Measurements from ENCODE around the gene ACP1. TPM values are rescaled to one million over a fixed set of nuclear protein-coding genes. Genes with fewer than 3 reads are reported as not detected.

ACP1 gene
- total RNA-seq, 1 donor from 2014 or later = 133 TPM

- Mint-ChIP-seq H3K4me1 (peaks cover 4% of the 10 kb centered on the region), H3K27ac (ENCODE audit: unreplicated experiment) (no peak overlapping the region), H3K4me3 (no peak overlapping the region), H3K9me3 (no peaks in the 10 kb centered on the region), H3K36me3 (ENCODE audit: low read depth) (peaks cover 10% of the 10 kb centered on the region), H3K27me3 (ENCODE audit: low read depth) (no peaks in the 10 kb centered on the region)
- DNase-seq (ENCODE audit: low read depth, low spot score) = no peak
- TF ChIP-seq CTCF (conservative IDR thresholded peaks at IDR 0.05) = no peak
These were observed 36.0 kb upstream of the ACP1 start for GRCh38 chr2:228518-229278.

- Mint-ChIP-seq H3K9me3 (no peaks in the 10 kb centered on the region), H3K27me3 (ENCODE audit: low read depth) (no peaks in the 10 kb centered on the region), H3K4me1 (peaks cover 4% of the 10 kb centered on the region), H3K36me3 (ENCODE audit: low read depth) (peaks cover 12% of the 10 kb centered on the region), H3K27ac (ENCODE audit: unreplicated experiment) (no peak overlapping the region), H3K4me3 (no peak overlapping the region)
- no peak for DNase-seq (ENCODE audit: low read depth, low spot score)
- TF ChIP-seq CTCF (conservative IDR thresholded peaks at IDR 0.05) = no peak
These were observed 33.1 kb upstream of the ACP1 start for GRCh38 chr2:231521-232185.

GRCh38 chr2:233030-233429 lies 31.7 kb upstream of the ACP1 start:
- no peak for TF ChIP-seq CTCF (conservative IDR thresholded peaks at IDR 0.05)
- Mint-ChIP-seq H3K27ac (ENCODE audit: unreplicated experiment) (no peak overlapping the region), H3K4me3 (no peak overlapping the region)

GRCh38 chr2:234421-234820 lies 30.3 kb upstream of the ACP1 start:
- Mint-ChIP-seq H3K36me3 (ENCODE audit: low read depth) (peaks cover 9% of the 10 kb centered on the region), H3K9me3 (no peaks in the 10 kb centered on the region), H3K27me3 (ENCODE audit: low read depth) (no peaks in the 10 kb centered on the region), H3K4me3 (no peak overlapping the region), H3K27ac (ENCODE audit: unreplicated experiment) (no peak overlapping the region), H3K4me1 (peaks cover 18% of the 10 kb centered on the region)
- no peak for DNase-seq (ENCODE audit: low read depth, low spot score)
- TF ChIP-seq CTCF (conservative IDR thresholded peaks at IDR 0.05) = no peak

More at GRCh38 chr2:233030-233429, 31.7 kb upstream of the ACP1 start:
- Mint-ChIP-seq H3K9me3 (no peaks in the 10 kb centered on the region), H3K36me3 (ENCODE audit: low read depth) (peaks cover 9% of the 10 kb centered on the region), H3K4me1 (peaks cover 13% of the 10 kb centered on the region), H3K27me3 (ENCODE audit: low read depth) (no peaks in the 10 kb centered on the region)
- no peak for DNase-seq (ENCODE audit: low read depth, low spot score)

GRCh38 chr2:236993-237539 lies 27.7 kb upstream of the ACP1 start:
- no peak for DNase-seq (ENCODE audit: low read depth, low spot score)
- H3K27ac Mint-ChIP-seq (ENCODE audit: unreplicated experiment) = no peak overlapping the region
- H3K9me3 Mint-ChIP-seq = no peaks in the 10 kb centered on the region
- H3K4me1 Mint-ChIP-seq = peaks cover 18% of the 10 kb centered on the region
- TF ChIP-seq CTCF (conservative IDR thresholded peaks at IDR 0.05) = no peak
- peaks cover 19% of the 10 kb centered on the region for H3K36me3 Mint-ChIP-seq (ENCODE audit: low read depth)
- no peaks in the 10 kb centered on the region for H3K27me3 Mint-ChIP-seq (ENCODE audit: low read depth)
- no peak overlapping the region for H3K4me3 Mint-ChIP-seq

Measured in neural crest cell (in vitro differentiated cells).